Upper lobe of right lung (tissue), 1 donor: ENCODE results near the gene PYM1. TPM values are rescaled to one million over a fixed set of nuclear protein-coding genes. Genes with fewer than 3 reads are reported as not detected.

Source experiments
- ATAC-seq: fragments of 200-7000 bp; cut with Tn5 transposase; one replicate; pipeline ENCODE4 v1.9.1; 2020; ENCODE audit warnings: mild to moderate bottlenecking, moderate library complexity
- DNase-seq: peaks from one replicate; pipeline ENCODE4 v3.0.0-alpha.2; 2020
- H3K27ac ChIP-seq: fragments of 200-600 bp; one replicate; pipeline ENCODE4 v1.8.0; 2022
- H3K27me3 ChIP-seq: fragments of 200-600 bp; one replicate; pipeline ENCODE4 v1.8.0; 2022; ENCODE audit warnings: mild to moderate bottlenecking
- H3K36me3 ChIP-seq: fragments of 200-600 bp; one replicate; pipeline ENCODE4 v1.8.0; 2022
- H3K4me1 ChIP-seq: fragments of 200-600 bp; one replicate; pipeline ENCODE4 v1.8.0; 2022
- H3K4me3 ChIP-seq: fragments of 200-600 bp; one replicate; pipeline ENCODE4 v1.8.0; 2022; ENCODE audit warnings: mild to moderate bottlenecking
- H3K9me3 ChIP-seq: fragments of 200-600 bp; one replicate; pipeline ENCODE4 v1.8.0; 2022
- CTCF ChIP-seq: fragments of 200-600 bp; IDR thresholded peaks from one replicate; pipeline ENCODE4 v1.8.0; 2022; ENCODE audit warnings: antibody characterized with exemption
- intact Hi-C: fragments of 100-400 bp; cut with DNase I; formaldehyde crosslinking; loops from one replicate; pipeline ENCODE4 v1.11.0; 2022
- total RNA-seq: library from RNA; stranded (reverse); fragmentation: NEBNext Ultra II Directional; extraction: Animal tissue kit (Norgen Biotek cat#: 25700); gene quantifications from one replicate; pipeline ENCODE4 v1.2.1, GENCODE V29; 2021
- donor health status: DM: no; HTN: yes; CAD: no; lungs with severe emphysema.

Gene PYM1
- total RNA-seq, 1 donor from 2014 or later: 29.1 TPM

DNA sequence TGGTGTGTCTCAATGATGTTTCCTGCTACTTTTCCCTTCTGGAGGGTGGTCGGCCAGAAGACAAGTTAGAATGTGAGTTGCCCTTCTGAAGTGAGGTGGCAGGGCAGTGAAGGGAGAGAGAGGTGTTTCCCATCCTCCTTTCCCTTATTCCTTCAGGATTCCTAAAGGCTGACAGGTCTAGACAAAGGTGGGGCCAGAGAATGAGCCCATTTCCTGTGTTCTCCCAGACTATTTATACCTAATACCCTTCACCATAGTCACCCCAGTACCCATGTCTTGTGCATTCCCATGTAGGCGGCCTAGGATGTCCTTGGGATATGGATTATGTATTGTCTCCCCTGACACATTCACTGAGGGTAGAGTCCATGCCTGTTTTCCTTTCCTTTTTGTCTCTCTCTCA lies 10.3 kb upstream of the PYM1 start:
- DNase-seq: no peak
- intact Hi-C loops: no loop called here
- H3K27me3 ChIP-seq: no peaks in the 10 kb centered on the region
- no peak overlapping the region for H3K4me3 ChIP-seq
- peaks cover 17% of the 10 kb centered on the region for H3K36me3 ChIP-seq
- H3K9me3 ChIP-seq: no peaks in the 10 kb centered on the region
- no peak for TF ChIP-seq CTCF
- H3K4me1 ChIP-seq: peaks cover 11% of the 10 kb centered on the region
- H3K27ac ChIP-seq: no peak overlapping the region
- ATAC-seq: no peak

GRCh38 chr12:55935738-55936151 lies 8.1 kb upstream of the PYM1 start:
- Histone ChIP-seq H3K9me3 (no peaks in the 10 kb centered on the region), H3K27me3 (no peaks in the 10 kb centered on the region), H3K4me3 (peak overlapping the region; percentile 17), H3K4me1 (peaks cover 23% of the 10 kb centered on the region), H3K27ac (peak overlapping the region; percentile 13), H3K36me3 (peaks cover 4% of the 10 kb centered on the region)
- peak; percentile 66 for DNase-seq
- ATAC-seq: no peak
- intact Hi-C loops: no loop called here
- no peak for TF ChIP-seq CTCF

- no peak for TF ChIP-seq CTCF
- Histone ChIP-seq H3K4me1 (peaks cover 29% of the 10 kb centered on the region), H3K9me3 (no peaks in the 10 kb centered on the region), H3K27ac (no peak overlapping the region), H3K36me3 (peaks cover 4% of the 10 kb centered on the region), H3K27me3 (no peaks in the 10 kb centered on the region), H3K4me3 (no peak overlapping the region)
- ATAC-seq: no peak
- intact Hi-C loops: no loop called here
- DNase-seq: no peak
These were observed 7.1 kb upstream of the PYM1 start for GRCh38 chr12:55934773-55935172.

GRCh38 chr12:55933799-55934742 lies 6.4 kb upstream of the PYM1 start:
- ATAC-seq (no peak), DNase-seq (no peak)
- Histone ChIP-seq H3K9me3 (no peaks in the 10 kb centered on the region), H3K36me3 (peaks cover 4% of the 10 kb centered on the region), H3K27ac (no peak overlapping the region), H3K4me1 (peaks cover 36% of the 10 kb centered on the region), H3K27me3 (no peaks in the 10 kb centered on the region), H3K4me3 (no peak overlapping the region)
- TF ChIP-seq CTCF: no peak
- intact Hi-C loops: no loop called here

DNA sequence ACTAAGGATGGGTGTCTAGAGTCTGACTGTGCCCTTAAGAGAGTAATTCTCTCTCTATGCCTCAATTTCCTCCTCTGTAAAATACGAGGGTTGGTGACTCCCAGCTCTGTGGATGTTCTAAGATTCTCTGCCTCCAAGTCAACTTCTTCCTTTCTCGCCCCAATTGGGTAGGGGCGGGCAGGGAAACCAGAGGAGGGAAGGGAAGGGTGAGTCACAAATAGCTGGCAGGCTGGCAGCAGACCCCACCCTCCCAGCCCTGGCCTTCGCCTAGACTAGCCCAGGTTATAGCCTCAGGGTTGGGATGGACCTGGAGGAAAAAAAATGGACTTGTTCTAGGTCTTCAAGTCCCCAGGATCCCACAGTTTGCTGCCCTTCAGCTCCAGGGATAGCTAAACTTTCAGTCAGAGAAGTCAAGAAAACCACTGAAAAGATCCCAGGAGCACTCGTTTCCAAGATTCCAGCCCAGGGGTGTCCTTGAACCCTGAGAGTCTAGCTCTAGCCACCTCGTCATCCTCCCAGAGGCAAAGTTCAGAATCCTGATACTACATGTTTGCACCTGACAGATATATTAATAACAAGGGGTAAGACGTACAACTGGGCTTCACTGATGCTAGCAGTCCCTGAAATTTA lies 5.6 kb upstream of the PYM1 start:
- Histone ChIP-seq H3K4me3 (no peak overlapping the region), H3K36me3 (peaks cover 4% of the 10 kb centered on the region), H3K27me3 (no peaks in the 10 kb centered on the region), H3K27ac (no peak overlapping the region), H3K4me1 (peaks cover 44% of the 10 kb centered on the region), H3K9me3 (no peaks in the 10 kb centered on the region)
- intact Hi-C loops: no loop called here
- no peak for TF ChIP-seq CTCF
- no peak for DNase-seq
- no peak for ATAC-seq
